ENCODE results near the gene SPATA17.

DNA sequence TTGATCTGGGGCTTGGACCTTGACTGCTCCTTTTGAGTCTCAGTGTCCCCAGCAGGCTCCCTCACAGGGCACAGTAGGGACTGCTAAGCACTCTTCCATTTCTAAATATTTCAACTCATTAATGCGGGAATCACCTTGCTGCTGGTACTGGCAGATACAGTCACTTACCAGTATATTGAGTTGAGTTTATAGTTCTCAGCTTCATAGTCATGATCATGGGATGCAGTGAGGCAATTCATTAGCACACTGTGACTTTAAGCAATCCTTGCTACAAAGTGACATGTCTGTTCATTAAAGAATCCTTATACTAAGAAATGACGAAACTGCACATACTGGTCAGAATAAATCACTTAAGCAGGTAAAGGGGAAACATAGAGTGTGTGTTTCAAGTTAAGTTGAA is 240.8 kb downstream of the SPATA17 start:
- TF ChIP-seq ELF1 (IDR thresholded peaks at IDR 0.05) = no peak
- TF ChIP-seq, protein P1, sequence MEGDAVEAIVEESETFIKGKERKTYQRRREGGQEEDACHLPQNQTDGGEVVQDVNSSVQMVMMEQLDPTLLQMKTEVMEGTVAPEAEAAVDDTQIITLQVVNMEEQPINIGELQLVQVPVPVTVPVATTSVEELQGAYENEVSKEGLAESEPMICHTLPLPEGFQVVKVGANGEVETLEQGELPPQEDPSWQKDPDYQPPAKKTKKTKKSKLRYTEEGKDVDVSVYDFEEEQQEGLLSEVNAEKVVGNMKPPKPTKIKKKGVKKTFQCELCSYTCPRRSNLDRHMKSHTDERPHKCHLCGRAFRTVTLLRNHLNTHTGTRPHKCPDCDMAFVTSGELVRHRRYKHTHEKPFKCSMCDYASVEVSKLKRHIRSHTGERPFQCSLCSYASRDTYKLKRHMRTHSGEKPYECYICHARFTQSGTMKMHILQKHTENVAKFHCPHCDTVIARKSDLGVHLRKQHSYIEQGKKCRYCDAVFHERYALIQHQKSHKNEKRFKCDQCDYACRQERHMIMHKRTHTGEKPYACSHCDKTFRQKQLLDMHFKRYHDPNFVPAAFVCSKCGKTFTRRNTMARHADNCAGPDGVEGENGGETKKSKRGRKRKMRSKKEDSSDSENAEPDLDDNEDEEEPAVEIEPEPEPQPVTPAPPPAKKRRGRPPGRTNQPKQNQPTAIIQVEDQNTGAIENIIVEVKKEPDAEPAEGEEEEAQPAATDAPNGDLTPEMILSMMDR (IDR thresholded peaks at IDR 0.05) = no peak
- TF ChIP-seq FOXM1 (IDR thresholded peaks at IDR 0.05; ENCODE audit: low read depth) = no peak
- TF ChIP-seq EP300 (IDR thresholded peaks at IDR 0.05; ENCODE audit: borderline replicate concordance in 1 of 2, low read depth in 1 of 2, low read length in 1 of 2) = no peak
- TF ChIP-seq POLR2AphosphoS5 (IDR thresholded peaks at IDR 0.05; ENCODE audit: low read depth, low read length) = no peak
- TF ChIP-seq, protein P2, sequence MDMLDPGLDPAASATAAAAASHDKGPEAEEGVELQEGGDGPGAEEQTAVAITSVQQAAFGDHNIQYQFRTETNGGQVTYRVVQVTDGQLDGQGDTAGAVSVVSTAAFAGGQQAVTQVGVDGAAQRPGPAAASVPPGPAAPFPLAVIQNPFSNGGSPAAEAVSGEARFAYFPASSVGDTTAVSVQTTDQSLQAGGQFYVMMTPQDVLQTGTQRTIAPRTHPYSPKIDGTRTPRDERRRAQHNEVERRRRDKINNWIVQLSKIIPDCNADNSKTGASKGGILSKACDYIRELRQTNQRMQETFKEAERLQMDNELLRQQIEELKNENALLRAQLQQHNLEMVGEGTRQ (IDR thresholded peaks at IDR 0.05; ENCODE audit: borderline replicate concordance, low read depth, low read length) = no peak
- no peak for TF ChIP-seq MEF2A (IDR thresholded peaks at IDR 0.05; ENCODE audit: borderline replicate concordance, low read depth)
- TF ChIP-seq YY1 (IDR thresholded peaks at IDR 0.05; ENCODE audit: low read depth) = no peak
- TF ChIP-seq GATA2 (CRISPR knock-in tag; IDR thresholded peaks at IDR 0.05) = no peak
